ENCODE measurements around the gene UBE4B.
A peak's percentile ranks its signal among the peaks of the same experiment; 100 is the strongest.
"Not testable (repeated sequence)": the region's sequence is repeated elsewhere in the genome, so short reads cannot be mapped to it uniquely, and the experiment has no call there.

The UBE4B gene

DNA sequence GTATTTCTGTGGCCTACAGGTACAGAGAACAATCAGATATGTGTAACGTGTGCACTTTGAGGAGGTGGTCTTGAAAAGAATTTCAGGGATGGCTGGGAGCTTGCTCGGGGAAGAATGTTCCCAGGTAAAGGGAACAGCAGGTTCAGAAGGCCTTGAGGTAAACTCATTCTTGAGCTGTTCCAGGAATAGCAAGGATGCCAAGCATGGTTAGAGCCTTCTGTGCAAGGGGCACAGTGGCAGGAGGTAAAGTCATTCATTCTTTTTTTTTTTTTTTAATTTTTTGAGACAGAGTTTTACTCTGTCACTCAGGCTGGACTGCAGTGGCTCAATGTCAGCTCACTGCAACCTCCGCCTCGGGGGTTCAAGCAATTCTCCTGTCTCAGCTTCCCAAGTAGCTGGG lies 10.0 kb downstream of the UBE4B start:
- DNase-seq = no peak

DNA sequence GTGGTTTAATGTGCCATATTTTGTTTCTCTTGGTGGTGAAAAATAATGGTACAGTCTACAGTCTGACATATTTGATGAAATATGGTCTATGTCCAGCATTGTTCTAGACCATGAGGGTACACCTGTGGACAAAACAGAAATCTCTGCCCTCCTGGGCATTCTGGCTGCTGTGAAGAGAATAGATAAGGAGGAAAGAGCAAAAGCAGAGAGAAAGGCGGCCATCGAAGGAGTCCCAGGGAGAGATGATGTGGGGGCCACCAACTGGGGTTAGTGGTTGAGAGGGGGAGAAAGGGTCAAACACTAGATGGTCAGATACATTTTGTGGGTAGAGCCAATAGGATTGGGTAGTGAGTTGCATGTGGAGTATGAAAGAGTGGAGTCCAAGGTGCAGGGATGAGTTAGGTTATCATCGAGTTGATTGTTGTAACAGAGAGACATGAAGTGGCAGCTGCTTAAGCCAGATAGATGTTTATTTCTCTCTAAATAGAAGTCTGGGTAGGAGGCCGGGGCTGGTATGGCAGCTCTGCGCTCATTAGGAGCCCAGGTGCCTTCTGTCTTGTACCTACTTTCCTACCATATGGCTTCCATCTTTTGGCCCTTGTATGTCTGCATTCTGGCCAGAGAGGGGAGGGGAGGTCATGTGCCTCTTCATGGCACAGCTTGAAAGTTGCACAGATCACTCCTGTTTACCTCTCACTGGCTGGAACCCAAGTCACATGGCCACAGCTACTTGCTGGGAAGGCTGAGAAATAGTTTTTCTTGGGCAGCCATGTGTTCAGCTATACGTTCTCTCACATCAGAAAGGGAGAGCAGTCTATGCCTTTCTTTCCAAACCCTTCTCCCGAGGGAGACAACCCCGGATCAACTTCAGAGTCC lies 13.0 kb downstream of the UBE4B start:
- no peak for DNase-seq

DNA sequence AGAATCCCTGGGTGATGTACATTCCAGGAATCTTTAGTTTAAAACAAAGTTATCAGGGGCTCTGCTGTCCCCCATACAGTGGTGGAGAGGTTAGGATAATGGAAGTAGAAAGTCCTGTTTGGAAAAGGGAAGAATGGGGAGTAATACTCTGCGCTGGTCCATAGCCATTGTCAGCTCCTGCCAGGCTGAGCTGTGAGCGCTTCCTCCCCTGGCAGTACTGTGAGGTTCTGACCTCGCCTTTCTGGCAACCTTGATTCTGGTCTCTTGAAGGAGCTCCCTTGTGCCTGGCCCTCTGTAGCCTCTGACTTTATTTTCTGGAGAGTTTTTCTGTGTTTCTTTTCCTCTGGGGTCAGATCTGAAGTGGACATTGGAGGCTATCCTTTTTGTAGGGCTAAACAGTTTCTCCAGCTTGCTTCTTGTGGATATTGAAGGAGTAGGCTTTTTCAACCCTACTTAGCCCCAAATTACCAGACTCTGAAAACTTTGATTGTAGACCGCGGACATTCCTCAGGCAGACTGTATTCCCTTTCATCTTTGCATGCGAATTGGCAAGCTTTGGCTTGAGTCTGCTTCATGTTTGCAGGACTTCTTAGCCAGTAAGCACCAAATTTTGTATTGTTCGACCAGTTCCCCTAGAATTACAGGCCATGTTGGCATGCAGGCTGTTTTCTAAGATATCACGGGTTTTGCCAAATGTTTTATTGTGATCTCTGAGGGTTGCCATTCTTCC lies 13.8 kb downstream of the UBE4B start:
- DNase-seq = no peak

DNA sequence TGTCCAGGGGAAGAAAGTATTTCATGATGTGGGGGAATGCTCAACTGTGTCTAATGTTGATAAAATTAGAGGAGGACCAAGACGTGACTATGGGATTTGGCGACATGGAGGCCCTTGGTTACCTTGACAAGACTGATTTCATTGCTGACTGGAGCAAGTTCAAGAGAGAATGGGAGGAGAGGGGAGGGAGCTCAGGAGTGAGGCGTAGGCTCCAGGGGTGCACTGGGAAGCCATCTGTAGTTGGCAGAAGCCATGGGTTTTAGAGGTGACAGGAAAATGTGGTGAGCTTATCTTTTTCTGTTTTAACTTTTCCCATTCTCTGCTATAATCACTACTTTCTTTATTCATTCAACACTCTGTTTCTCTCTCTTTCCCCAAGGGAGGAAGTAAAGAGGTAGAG lies 15.8 kb downstream of the UBE4B start:
- DNase-seq = no peak

DNA sequence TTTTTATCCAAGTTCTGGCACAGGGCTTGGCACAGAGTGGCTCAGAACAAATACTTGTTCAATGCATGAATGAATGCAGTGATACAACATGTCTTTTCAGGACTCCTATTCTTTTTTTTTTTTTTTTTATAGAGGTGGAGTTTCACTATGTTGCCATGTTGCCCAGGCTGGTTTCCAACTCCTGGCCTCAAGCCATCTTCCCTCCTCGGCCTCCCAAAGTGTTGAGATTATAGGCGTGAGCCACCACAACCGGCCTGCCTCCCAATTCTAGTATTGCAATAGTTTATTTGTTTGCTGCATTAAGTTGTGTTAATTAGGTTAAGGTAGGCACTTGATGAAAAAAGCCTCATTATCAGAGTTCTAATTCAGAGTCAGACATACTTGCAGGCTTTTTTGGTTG lies 17.9 kb downstream of the UBE4B start:
- no peak for DNase-seq

DNA sequence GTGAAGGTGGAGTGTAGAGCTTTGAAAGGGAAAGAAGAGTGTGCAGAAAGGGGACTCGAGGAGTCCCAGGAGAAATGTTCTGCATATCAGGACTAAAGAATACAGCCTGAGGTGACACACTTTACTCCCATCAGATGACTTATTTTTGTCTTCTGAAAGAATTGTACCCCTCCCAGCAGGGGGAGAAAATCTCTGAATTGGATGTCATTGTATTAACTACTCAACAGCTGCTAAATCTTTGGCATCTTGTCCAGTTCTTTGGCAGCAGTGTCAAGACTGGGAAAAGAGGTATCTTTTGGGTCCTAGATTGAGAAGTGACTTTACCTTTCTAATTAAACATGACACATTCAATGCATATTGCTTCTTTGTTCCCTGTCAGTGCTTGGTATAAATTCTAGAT lies 18.9 kb downstream of the UBE4B start:
- no peak for DNase-seq

DNA sequence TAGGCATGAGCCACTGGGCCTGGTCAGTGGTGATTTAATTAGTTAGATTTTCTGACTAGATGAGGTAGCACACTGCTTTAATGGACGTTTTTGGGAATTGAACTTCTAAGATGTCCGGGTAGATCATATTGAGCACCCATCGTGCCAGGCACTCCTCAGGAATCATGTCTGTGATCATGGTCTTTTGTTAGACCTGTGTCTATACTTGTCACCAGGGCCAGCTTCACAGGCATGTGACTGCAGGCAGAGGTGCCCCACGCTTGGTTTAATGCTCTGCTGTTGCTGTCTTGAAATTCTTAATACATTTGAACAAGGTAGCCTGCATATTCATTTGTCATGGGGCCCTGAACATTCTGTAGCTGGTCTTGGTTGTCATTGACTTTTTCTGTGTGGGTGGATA lies 19.6 kb downstream of the UBE4B start:
- no peak for DNase-seq

DNA sequence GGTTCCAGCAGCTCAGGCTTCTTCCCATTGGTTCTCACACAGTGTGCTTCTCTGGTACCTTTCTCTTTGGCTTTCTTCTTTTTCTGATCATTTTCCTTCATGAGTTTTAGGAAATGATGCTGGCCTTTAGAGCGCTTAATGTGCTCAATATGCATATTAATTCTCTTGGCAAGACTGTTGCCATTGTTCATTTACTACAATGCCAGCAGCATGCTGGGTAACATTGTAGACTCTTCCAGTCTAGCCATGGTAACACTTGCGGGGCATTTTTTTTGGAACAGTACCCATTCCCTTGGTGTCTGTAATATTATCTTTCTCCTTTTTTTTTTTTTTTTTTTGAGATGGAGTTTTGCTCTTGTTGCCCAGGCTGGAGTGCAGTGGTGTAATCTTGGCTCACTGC lies 21.7 kb downstream of the UBE4B start:
- no peak for DNase-seq

DNA sequence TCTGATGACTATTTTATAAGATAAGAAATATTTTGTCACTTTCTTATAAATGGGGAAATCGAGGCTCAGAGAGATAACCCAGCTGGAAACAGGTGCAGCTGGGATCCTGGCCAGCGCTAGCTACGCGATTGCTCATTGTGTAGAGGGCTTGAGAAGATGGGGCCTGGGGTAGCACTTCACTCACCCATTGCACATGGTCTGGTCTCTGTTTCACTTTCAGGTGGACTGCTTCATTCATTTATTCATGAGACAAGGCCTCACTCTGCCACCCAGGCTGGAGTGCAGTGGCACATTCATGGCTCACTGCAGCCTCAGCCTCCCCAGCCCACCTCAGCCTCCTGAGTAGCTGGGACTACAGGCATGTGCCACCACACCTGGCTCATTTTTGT lies 23.8 kb downstream of the UBE4B start:
- no peak for DNase-seq

DNA sequence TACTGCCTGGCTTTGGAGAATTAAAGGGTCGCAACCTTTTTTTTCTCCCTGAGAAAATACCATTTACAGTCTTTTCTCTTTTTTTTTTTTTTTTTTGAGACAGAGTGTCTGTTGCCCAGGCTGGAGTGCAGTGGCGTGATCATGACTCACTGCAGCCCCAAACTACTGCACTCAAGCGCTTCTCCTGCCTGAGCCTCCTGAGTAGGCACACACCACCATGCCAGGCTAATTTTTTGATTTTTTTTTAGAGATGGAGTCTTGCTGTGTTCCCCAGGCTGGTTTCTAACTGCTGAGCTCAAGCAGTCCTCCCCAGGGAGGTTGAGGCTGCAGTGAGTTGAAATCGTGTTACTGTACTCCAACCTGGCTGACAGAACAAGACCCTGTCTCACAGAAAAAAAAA lies 24.6 kb downstream of the UBE4B start:
- DNase-seq = no peak

DNA sequence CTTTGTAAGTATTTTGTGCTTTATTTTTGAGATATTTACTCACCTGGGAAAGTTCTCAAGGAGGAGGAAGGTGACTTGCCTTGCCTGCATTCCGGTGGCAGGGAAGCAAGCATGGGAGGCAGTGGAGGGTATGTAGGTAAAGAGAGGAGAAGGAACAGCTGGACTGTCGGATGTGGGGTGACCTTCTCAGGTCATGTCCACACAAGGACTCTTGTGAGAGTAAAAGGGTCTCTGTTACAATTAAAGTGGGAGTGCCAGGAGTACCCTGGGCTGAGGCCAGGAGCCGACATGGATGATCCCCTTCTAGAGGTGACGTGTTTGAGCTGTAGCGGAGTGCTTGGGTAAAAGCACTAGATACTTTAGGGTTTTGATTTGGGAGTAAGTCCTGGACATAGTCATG lies 25.0 kb downstream of the UBE4B start:
- no peak for DNase-seq

DNA sequence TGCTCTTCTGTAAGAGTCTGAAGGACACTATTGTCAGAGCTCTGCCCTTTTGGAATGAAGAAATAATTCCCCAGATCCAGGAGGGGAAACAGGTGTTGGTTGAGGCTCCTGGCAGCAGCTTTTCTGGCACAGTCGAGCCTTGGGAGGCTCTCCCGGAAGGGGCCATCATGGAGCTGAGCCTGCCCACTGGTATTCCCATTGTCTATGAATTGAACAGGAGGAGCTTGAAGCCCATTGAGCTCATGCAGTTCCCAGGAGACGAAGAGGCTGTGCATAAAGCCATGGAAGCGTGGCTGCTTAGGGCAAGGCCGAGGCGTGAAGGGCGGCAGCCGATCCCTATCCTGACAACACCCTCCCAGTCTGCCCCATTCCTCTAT lies 26.6 kb downstream of the UBE4B start:
- no peak for DNase-seq

DNA sequence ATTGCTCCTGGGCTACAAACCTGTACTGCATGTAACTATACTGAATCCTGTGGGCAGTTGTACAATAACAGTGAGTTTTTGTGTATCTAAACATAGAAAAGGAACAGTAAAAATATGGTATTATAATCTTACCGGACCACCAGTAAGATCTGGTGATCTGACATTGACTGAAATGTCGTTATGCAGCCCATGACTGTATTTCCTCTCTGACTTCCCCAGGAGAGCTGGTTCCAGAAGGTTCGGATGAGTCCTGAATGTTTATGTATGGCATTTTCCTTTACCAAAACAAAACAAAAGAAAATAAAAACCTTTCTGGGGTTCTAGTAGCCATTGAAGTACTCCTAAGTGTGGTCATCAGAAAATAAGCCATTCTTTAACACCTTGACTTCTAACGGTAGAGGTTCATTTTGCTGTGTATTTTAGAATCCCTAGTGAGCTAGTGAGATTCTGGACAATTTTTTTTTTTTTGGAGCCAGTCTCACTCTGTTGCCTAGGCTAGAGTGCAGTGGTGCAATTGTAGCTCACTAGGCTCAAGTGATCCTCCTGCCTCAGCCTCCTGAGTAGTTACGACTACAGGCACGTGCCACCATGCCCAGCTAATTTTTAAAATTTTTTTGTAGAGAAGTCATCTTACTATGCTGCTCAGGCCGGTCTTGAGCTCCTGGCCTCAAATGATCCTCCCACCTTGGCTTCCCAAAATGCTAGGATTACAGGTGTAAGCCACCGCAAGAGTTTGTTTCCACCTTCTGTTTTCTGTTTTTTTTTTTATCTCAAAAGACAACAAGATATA lies 27.7 kb downstream of the UBE4B start:
- no peak for DNase-seq

DNA sequence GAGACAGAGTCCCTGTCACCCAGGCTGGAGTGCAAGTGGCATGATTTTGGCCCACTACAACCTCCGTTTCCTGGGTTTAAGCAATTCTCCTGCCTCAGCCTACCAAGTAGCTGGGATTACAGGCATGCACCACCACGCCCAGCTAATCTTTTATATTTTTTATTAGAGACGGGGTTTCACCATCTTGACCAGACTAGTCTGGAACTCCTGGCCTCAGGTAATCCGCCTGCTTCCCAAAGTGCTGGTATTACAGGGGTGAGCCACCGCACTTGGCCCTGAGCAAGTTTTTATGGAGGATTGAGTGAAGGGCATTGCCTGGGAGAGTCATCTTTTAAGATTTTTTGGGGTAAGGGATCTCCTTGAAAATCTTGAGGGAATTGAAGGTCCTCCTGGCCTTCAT lies 28.5 kb downstream of the UBE4B start:
- no peak for DNase-seq

DNA sequence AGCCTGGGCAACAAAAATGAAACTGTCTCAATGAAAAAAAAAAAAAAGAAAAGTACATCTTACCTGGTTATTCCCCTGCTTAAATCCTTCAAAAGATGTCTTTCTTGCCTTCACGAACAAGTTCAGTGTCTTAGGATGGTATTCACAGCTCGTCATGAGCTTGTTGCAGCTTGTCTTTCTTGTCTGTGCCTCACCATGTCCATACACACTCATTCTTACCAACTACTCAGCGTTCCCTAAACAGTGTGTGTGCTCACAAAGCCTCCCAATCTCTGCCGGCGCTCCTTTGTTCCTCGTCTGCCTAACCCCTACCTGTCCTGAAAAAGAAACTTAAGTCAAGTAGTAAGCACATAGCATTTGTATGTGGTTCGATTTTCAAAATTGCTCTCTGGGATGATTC lies 31.1 kb downstream of the UBE4B start:
- no peak for DNase-seq

DNA sequence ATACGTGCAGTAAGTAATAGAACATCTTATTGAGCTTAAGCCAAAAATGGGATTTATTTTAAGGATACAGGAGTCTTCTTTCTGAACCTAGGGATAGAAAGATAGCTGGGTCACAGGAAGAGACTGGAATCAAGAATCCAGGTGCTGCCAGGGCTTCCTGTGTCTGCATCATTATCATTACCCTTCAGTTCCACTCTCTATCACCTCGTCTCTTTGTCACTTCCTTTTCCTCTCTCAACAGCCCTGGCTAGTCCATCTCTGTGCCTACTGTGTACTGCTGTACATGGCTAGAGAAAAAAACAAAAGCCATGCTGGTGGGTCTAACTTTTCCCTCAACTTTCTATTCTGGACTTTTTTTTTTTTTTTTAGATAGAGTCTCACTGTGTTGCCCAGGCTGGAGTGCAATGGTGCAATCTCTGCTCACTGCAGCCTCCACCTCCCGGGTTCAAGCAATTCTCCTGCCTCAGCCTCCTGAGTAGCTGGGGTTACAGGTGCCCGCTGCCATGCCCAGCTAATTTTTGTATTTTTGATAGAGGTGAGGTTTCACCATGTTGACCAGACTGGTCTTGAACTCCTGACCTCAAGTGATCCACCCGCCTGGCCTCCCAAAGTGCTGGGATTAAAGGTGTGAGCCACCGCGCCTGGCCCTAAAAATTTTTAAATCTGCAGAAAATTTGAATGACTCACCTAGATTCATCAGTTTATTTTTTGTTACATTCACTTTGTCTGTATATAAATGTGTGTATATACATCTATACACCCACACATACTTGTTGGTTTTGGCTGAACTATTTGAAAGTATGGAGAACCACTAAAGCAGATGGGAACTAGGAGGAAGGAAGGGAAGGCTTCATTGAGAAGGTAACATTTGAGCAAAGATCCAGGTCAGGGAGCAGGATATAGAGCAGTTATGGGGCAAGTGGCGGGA lies 31.9 kb downstream of the UBE4B start:
- peak in 1 of 5 donors; percentile 4 for DNase-seq

DNA sequence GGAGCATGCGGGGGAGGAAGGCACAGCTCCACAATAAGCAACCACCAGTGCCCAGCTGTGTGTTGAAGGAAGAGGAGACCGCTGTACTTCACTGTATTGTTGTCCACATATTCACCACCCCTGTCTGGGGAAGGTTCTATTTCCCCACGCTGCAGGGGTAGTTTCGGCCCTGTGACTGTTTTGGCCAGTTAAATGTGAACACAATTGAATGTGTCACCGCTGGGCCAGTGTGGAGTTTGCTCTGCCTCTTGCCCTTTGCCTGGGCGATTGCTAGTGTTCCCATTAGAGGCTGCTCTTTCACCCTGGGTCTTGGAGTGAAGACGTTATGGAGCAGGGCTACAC lies 32.6 kb downstream of the UBE4B start:
- DNase-seq = no peak

DNA sequence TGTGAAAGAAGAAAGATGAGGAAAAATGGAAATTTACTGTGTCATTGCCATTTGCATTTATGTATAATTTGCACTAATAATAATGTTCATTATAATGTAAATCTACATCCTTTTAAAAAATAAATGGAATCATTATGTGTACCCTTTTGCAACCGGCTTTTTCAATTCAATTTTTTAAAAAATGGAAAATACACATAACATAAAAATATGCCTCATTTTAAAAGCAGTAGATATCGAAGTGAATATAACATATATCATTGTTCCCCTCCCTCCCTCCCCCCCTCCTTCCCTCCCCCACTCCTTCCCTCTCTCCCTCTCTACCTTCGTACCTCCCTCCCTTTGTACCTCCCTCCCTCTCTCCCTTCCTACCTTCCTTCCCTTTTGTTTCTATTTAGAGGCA lies 33.0 kb downstream of the UBE4B start:
- no peak for DNase-seq

DNA sequence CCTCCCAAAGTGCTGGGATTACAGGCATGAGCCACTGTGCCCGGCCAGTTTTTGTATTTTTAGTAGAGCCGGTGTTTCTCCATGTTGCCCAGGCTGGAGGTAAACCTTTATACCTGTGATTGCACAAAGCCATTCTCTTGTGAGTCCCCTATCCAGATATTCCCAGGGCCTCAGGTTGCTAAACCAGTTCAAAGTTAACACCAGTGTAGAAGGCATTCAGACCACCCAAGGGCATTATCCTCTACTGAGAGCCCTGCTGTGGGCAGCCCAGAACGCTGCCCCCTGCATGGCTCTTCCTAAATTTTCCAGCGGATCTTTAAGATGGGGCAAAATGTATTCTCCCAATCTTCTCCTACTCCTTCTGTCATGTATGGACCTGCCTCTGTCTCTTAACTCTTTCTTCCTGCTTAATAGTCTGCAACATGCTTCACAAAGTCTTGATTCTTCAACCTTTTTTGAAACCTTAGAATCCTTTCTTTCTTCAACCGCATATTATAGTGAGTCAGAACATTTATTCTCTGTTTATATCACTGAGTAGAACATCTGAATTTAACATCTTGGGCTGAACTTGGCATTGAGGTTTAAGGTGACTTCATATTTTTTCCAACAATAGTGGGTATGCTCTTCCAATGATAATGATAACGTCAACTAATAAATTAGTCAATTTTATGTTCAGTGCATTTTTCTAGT lies 36.0 kb downstream of the UBE4B start:
- DNase-seq = no peak

DNA sequence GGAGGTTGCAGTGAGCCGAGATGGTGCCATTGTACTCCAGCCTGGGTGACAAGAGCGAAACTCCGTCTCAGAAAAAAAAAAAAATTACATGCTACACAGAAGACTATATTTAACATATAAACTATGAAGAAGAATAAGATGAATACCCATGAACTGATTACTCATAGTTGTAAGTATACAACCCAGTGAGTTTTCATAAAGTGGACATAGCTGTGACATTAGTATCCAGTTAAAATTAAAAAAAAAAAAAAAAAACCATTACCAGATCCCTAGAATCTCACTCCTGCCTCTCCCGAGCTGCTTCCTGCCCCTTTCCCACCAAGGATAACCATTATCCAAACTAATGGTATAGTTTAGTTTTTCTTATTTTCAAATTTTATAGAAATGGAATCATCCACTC lies 37.4 kb downstream of the UBE4B start:
- no peak for DNase-seq

DNA sequence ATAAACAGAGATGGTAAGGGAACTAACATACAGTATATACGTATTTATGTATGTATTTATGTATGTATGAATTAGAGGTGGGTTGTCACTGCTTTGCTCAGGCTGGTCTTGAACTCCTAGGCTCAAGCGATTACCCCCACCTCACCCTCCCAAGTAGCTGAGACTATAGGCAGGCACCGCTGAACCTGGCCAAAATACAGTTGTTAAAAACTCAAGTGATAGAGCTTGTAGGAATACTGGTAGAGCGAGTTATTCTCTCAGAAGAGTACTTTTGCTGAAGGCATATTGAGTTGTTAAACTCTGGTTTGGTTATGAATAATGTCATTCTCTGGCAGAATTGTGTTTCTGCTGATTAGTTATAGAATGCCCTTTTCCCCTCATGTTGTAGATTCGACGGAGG lies 38.9 kb downstream of the UBE4B start:
- no peak for DNase-seq

DNA sequence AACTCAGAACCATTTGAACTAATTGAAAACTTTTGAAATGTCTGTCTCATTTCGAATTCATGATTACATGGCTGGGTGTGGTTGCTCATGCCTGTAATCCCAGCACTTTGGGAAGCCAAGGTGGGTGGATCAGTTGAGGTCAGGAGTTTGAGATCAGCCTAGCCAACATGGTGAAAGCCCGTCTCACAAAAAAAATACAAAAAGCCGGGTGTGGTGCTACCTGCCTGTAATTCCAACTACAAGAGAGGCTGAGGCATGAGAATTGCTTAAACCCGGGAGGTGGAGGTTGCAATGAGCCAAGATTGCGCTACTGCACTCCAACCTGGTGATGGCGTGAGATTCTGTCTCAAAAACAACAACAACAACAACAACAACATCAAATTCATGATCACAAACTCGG lies 40.6 kb downstream of the UBE4B start:
- DNase-seq = not testable (repeated sequence)
